GM18498 (cell line): ENCODE measurements around the gene TUBG1.
"Not testable (repeated sequence)": the region's sequence is repeated elsewhere in the genome, so short reads cannot be mapped to it uniquely, and the experiment has no call there.

Experiments used
- ATAC-seq: cut with Tn5 transposase; IDR thresholded peaks from one replicate; pipeline ENCODE4 v1.9.1; 2021; ENCODE audit warnings: mild to moderate bottlenecking, moderate library complexity; ENCODE audit not compliant: unreplicated experiment

The TUBG1 gene

DNA sequence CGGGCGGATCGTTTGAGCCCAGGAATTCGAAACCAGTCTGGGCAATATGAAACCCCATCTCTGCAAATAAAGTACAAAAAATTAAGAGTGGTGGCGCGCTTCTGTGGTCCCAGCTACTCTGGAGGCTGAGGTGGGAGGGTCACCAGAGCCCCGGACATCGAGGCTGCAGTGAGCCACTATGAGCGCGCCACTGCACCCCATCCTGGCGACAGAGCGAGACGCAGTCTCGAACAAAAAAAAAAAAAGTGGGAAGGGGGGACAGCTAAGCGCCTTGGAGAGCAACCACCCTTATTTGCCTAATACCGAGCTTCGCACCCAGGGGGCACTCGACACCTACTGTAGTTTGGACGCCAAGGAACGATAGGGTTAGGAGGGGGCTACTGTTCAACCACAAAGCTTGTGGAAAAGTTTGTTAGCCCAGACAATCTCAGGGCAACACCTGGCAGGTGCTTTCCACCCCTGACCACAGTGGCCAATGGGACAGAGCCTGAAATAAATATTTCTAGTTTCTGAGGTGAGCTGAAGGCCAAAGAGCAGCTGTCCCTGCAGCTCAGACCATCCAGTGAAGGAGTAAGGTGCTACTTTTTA is 31.1 kb upstream of the TUBG1 start:
- ATAC-seq: peak; percentile 58

DNA sequence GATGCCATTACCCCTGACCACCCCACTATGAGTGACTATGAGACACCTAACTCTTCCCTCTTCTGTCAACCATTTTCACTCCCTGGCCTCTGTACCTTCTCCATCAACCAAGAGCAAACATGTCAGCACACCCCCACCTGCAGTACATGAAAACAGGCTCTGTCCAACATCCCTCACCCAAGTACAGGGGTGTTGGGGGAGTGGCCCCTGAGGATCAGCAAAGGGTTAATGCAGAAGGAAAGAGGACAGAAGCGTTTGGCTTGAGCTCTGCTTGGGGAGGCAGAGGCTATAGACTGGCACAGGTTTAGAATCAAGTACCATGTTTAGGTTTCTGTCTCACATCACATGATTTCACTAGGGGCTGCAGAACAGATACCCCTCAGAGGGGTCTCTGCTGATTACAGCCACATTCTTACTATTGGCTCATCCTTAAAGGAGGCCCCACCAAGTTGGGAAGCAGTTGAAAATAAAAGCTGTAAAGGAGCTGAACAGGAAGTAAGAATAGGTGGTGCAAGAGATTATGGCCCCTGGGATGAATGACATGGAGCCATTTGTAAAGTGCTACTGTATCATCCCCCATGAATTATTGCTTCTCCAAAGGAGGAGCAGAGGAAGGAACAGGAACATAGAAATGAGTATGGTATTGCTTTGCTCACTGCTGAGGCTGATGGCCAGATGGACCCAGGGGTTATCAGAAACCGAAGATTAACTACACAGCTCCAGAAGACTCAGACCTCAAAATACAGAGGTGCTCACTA is 29.5 kb upstream of the TUBG1 start:
- ATAC-seq: no peak

DNA sequence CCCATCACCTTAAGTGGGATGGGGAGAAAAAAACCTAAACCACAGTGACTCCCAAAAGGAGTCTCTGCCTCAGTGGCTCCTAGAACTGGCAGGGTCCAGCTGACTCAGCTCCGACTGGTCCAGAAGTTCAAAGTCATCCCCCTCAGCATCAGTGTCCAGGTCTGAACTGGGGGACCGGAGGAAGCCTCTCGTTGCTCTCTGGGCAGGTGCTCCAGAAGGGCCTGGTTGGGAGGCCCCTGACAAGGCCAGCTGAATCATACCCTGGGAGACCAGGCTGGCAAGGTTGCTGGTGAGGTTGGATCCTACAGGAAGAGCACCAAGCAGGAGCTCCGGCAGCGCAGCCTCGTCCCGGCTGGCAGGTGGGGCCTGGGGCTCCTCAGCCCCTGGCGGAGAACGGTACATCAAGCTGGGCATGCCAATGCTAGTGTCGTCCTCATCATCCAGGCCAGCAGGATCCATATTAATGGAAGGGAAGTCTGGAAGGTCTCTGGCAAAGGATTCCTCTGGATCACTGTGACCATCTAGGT is 27.7 kb upstream of the TUBG1 start:
- ATAC-seq: no peak

DNA sequence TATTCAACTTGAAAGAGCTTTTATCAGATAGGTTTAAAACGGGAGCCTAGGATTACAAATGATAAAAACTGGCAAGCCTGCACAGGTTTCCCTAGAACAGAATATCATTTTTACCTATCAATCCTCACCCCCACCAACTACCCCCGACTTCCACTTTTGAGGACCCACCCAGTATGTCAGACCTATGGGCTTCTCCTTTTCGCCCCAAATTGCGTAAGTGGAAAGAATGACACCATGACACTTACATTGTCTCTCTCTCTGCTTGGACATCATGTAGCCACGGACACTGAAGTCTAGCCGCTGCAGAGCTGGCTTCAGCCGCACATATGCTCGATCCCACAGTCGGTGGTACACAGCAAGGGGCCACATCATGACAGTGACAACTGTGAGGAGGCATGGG is 24.6 kb upstream of the TUBG1 start:
- ATAC-seq: no peak

DNA sequence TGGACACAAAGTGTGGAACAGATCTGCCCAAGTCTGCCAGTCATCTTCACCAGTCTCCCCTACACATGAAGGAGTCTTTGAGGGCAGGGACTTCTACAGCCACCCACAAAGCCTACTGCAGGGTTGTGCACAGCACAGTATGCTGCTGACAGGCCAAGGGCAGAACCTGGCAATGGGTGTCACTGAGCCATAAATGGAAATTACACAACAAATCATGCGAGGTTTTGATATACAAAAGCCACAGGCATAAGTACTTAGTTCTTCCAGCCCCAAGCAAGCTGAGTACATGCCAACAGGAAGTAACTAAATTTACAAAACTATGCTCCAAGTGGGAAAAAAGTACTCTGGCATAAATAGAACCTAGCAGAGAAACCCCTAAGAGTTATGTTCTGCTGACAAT is 24.1 kb upstream of the TUBG1 start:
- no peak for ATAC-seq

DNA sequence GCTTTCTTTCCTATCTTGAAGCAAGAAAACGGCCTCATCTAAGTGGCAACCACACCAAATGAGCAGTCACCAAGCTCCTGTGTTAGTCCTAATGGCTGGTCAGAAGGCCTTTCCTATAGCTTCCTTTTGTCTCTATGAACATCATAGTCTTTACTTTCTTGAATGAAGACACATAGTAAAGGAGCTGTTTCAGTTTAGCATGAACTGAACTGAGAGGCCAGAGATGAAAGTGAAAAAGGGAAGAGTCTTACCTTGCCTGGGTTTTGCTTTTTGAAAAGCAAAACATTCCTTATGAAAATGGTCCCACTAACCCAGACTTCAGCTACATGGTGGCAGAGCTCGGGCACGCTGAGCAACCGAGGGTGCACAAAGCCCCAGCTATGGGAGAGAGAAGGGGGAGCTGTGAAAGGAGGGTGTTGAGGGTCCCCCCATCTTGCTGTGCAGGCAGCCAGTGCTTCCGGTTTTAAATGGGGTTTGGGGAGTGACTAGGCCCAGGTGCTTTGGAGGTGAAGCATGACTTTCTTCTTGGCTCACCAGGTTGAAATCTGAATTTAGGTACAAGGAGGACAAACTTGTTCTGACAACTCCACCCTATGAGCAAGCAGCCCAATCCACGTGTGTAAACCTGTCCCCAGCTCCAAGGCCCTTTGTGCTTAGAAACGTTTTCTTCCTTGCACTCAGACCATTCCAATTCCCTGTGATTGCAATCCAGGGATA is 22.8 kb upstream of the TUBG1 start:
- peak; percentile 69 for ATAC-seq

DNA sequence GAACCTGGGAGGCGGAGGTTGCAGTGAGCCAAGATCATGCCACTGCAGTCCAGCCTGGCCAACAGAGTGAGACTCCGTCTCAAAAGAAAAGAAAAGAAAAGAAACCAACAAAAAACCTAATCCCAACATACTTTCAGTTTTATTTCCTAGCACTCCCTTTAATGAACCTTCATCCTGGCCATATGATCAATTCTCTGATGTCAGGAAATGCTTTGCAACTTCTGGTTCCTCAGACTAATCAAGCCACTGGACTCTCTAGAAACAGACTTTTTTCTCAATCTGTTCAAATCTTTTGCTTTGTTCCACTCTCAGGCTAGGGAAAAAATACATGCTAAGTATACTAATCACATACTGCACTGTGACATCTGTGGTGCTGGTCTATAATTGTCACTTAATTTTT is 18.6 kb upstream of the TUBG1 start:
- no peak for ATAC-seq

DNA sequence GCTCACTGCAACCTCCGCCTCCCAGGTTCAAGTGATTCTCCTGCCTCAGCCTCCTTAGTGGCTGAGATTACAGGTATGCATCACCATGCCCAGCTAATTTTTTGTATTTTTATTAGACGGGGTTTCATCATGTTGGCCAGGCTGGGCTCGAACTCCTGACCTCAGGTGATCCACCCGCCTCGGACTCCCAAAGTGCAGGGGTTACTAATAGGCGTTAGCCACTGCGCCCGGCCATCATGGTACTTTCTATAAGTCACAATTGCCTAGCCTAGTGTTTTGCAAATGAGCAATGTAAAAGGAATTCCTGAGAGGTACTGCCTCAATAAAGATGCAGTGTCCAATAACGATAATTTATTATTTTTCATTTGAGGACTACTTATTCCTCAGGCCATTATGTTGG is 18.1 kb upstream of the TUBG1 start:
- ATAC-seq: no peak

DNA sequence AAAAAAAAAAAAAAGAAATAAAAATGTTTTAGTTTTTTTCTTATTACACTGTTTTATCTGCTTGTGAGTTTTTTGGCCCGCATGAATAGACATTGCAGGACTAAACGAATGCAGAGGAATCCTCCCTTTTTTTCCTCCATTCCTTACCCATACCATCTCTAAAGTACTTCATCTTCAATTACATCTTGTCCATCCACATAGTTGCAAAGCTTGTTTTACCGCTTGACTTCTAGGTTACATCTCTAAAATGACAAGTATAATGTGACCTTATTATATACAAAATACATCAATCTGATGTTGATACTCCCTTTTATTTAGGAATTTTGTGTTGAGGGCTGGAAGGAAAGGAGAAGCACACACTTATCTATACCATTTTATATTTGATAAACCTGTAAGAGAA is 13.1 kb upstream of the TUBG1 start:
- no peak for ATAC-seq

DNA sequence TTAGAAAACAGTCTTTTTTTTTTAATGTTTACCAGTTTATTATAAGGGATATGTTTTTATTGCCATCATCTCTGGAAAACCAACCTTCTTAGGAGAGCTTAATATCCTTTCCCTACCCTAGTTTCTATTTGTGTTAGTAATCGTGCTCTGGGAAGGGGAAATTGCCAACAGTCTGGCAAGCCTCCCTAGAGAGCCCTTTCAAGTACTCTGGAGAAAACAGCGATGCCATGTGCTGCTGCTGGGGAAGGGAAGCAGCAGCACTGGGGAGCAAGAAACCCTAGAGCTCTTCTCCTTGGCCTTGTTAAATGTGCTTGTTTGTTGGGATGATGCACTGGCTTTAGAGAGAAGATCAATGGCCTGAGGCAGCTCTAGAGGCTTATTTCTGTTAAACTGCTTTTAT is 10.6 kb upstream of the TUBG1 start:
- ATAC-seq: no peak

DNA sequence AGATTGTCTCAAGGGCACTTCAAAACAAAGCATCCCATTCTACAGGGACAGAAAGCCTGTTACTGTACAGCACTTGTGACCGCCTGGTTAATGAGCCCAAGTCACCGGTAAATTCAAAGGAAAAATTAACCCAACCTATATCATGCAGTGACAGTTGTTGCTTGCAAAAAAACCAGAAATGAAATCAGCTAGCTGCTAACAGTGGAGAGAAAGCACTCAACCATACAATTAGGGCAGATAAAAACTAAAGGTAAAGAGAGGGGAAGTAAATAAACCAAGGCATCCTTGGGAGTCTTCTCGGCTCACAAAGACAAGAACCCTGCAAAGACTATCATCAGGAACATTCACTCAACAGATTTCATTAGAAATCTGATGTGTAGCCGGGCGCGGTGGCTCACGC is 6.2 kb upstream of the TUBG1 start:
- ATAC-seq: no peak

DNA sequence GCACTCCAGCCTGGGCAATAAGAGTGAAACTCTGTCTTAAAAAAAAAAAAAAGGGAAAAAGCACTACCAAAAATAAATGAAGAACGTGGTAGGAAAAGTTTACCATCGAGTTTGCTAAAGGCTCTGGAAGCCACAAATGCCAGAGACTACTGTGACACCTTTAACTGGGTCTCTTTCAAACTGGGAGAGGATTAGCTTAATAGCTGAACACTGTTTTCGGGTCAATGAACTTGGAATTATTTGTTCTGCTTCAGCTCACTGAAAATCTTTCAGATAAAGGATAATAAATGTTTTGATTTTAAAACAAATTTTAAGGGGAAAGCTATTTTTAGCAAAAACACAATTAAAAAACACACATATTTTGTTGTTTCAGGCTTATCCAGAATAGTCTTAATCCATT is 1.7 kb upstream of the TUBG1 start:
- no peak for ATAC-seq

DNA sequence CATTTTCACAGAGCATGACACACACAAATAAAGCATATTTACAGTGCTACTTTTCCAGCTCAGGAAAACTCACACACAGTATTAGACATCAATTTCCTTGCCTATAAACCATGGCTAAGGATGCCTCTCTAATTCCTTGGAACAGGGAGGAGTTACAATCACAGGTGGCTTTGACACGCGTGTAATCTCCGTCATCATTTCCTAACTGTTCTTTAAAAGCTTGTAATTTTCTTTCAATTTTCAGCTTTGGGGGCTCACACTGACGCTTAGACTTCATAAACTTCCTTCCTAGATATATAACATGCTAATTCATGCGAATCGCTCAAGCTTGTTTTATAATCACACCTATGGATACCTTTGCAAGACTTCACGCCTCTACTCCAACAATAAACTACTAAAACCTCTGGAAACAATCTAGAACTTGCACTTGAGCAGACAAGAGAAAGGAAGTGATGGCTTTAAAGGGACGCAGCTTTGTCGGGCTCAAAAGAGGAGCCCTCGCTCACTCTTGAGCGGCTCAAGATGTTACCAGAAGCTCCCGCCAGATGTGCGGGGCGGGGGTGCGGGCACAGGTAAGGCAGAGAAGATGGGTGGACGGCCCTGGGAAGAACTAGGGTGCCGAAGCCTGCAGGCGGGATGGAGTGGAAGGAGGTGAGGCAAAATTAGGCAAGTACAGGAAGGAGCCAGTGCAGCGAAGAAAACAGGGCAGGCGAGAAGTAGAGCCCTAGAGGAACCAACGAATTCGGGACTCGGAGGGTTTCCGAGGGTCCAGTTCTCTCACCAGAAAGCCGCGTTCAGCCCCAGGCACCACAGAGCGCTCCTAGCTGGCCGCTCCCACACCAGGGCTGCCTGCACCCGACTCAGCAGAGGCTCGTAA is 940 bp upstream of the TUBG1 start:
- peak; percentile 40 for ATAC-seq

DNA sequence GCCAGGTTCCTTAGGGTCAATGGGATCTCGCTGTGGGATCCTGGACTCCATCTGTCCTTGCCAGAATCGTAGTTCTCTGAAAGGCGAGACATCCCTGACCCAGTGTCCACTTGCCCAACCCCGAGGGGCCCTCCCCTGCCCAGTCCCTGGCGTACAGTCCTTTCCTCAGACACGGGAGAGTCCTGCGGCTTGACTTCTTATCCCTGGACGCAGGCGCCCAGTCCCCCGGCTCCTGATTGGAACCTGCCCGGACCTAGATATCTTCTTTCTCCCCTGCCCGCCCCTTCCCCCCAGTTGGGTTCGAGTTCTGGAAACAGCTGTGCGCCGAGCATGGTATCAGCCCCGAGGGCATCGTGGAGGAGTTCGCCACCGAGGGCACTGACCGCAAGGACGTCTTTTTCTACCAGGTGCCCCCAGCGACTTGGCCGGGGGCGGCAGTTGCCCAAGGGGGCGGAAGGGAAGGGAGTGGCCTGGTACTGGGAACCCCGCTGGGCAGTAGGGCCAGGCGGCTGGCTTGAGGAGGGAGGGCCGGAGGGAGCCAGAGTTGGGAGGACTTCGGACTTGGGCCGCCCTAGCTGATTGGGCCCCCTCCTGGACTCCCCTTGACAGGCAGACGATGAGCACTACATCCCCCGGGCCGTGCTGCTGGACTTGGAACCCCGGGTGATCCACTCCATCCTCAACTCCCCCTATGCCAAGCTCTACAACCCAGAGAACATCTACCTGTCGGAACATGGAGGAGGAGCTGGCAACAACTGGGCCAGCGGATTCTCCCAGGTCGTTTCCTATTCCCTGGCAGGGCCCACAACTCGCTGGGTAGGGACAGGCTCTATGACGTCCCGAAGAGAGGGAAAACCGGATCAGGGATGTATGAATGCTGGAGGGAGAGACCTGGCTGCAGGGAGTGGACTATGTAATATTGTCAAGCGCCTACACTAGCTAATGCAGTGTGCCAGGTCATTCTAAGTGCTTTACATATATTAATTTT is 625 bp downstream of the TUBG1 start:
- not testable (repeated sequence) for ATAC-seq

DNA sequence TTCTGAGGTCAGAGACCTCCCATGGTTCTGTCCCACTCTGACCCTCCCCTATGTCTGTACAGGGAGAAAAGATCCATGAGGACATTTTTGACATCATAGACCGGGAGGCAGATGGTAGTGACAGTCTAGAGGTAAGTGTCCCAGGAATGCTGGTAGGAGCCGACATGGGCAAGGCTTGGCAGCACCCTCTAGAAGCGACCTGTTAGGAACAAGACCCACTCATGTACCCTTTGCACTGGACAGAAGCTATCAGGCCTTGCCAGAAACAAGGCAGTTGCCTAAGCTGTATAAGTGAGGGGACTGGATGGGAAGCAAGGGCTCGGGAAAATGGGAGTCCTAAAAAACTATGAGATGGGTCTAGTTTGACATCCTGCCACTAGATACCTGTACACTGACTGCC is 2.5 kb downstream of the TUBG1 start:
- ATAC-seq: no peak

DNA sequence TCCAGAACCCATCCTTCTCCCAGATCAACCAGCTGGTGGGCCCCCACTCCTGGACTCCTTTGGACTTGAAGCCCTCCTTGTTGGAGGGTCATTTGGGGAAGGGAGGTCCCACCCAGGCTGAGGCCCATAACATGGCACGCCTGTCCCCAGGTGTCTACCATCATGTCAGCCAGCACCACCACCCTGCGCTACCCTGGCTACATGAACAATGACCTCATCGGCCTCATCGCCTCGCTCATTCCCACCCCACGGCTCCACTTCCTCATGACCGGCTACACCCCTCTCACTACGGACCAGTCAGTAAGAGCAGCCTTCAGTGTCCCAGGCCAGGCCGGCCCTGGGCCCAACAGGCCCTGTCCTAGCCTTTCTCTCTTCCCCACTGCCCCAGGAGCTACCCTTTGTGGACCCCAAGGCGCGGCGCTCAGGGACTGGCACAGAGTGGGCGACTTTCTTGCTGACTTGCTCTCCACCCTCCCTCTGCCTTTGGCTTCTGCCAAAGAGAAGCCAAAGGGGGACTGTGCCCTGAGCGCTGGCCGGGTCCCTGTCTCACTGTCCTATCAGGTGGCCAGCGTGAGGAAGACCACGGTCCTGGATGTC is 4.3 kb downstream of the TUBG1 start:
- no peak for ATAC-seq

DNA sequence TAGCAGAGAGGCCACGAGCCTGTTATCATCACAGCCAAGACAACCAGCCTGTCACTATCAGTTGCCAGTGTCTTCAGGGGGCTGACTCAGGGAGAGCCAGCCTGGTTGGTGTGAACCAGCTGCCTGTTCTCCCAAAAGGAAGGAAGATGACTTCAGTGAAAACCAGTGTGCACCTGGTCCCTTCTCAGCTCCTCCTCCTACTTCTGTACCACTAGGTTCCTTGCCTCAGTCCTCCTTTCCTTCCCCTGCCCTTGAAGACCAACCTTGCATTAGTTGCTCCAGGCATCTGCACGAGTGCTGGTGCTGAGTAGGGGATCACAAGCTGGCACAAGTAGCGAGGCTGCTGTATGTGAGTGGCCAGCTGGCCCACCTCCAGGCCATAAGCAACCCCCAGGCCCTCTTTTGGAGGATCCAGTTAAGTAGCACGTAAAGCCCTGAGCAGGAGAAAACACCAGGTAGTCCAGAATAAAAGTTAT is 8.5 kb downstream of the TUBG1 start:
- ATAC-seq: peak; percentile 14

DNA sequence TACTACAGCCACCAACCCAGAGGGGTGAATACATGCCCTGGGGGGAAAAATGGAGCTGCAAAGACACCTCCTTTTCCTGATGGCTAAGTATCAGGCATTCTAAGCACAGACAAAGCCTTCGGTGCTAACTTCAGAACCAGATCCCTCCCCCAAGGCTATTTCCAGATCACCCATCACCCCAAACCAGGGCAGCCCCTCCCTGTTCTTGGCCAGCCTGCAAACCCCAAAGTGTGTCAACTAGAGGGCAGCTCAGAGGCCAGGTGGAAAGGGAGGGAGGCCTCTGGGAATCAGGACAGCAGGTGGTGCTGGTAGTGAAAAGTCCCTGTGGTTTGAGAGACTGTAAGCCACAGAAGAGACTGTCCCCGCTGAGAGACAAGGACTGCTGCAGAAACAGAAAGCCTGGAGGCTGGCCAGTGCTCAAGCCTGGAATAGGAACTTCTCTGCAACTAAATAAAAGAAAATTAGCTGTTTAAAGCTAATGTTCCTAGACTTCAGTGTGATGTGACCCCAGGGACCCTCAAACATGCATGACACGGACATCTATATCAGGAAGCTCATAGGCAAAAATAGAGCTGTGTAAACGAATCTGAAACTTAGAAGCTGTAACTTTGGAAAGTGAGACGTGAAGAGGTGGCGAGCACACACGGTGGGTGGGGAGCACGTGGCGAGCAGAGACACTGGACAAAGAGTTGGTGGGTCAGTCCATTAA is 9.1 kb downstream of the TUBG1 start:
- ATAC-seq: peak; percentile 84

DNA sequence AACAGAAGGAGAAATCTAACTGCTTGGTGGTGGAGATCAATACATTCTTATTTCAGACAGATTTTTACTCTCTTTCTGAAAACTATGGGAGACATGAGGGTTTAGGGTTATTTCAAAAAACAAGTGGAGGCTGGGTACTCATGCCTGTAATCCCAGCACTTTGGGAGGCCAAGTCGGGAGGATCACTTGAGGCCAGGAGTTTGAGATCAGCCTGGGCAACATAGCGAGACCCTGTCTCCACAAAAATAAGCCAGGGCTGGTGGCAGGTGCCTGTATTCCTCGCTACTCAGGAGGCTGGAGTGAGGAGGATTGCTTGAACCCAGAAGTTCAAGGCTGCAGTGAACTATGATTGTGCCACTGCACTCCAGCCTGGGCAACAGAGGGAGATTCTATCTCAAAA is 12.5 kb downstream of the TUBG1 start:
- ATAC-seq: not testable (repeated sequence)
